Caco-2 (cell line): ENCODE measurements around the gene PLCH1. TPM values are rescaled to one million over a fixed set of nuclear protein-coding genes. Genes with fewer than 3 reads are reported as not detected.

Experiments used
- BruUV-seq: library from RNA; stranded (reverse); fragments of 400-500 nt; replicated peaks from 2 replicates; lab custom pipeline; 2021; lab: Mats Ljungman, UMichigan
- CTCF ChIA-PET: fragments of 300-600 bp; sonication (Branson Sonifier 250); formaldehyde crosslinking; loops from one replicate; lab custom pipeline; 2022; ENCODE audit warnings: antibody characterized with exemption; lab: Charles Lee
- POLR2A ChIA-PET: fragments of 300-600 bp; sonication (Branson Sonifier 250); formaldehyde crosslinking; loops from one replicate; lab custom pipeline; 2022; ENCODE audit warnings: antibody characterized with exemption; lab: Charles Lee
- DNase-seq, 2 experiments: peaks; one replicate each; pipeline versions ENCODE4 v3.0.0 to v3.0.0-alpha.2; 2020 to 2022
- H3K27me3 ChIP-seq: replicated peaks from 2 replicates; pipeline ENCODE4 v1.6.0; 2011; ENCODE audit warnings: low read length; ENCODE audit not compliant: control insufficient read depth, insufficient read depth
- H3K36me3 ChIP-seq: 2 replicates; pipeline ENCODE4 v1.5.1; 2011; ENCODE audit warnings: low read length; ENCODE audit not compliant: control insufficient read depth, insufficient read depth
- H3K4me1 ChIP-seq: fragments of 250-450 bp; sonication (Bioruptor Pico); 2 replicates; pipeline ENCODE4 v1.5.1; 2020; ENCODE audit warnings: mild to moderate bottlenecking
- H3K4me3 ChIP-seq: 2 replicates; pipeline ENCODE4 v1.5.1; 2011; ENCODE audit warnings: low read depth, mild to moderate bottlenecking, control low read depth, low read length
- H3K9me3 ChIP-seq: fragments of 250-450 bp; sonication (Bioruptor Pico); 2 replicates; pipeline ENCODE4 v1.5.1; 2020; ENCODE audit warnings: mild to moderate bottlenecking, moderate library complexity
- H3K27ac Mint-ChIP-seq: one replicate; pipeline ENCODE4 v1.8.0; 2022; ENCODE audit warnings: mixed read lengths; ENCODE audit not compliant: unreplicated experiment
- H3K27me3 Mint-ChIP-seq: one replicate; pipeline ENCODE4 v1.8.0; 2022; ENCODE audit warnings: mixed read lengths; ENCODE audit not compliant: insufficient read depth, unreplicated experiment
- H3K36me3 Mint-ChIP-seq: one replicate; pipeline ENCODE4 v1.8.0; 2022; ENCODE audit warnings: mild to moderate bottlenecking, mixed read lengths; ENCODE audit not compliant: insufficient read depth, unreplicated experiment
- H3K4me1 Mint-ChIP-seq: one replicate; pipeline ENCODE4 v1.8.0; 2022; ENCODE audit warnings: low read depth, mixed read lengths; ENCODE audit not compliant: unreplicated experiment
- H3K4me3 Mint-ChIP-seq: one replicate; pipeline ENCODE4 v1.8.0; 2022; ENCODE audit warnings: mild to moderate bottlenecking, moderate library complexity, mixed read lengths; ENCODE audit not compliant: unreplicated experiment
- H3K9me3 Mint-ChIP-seq: one replicate; pipeline ENCODE4 v1.8.0; 2022; ENCODE audit warnings: mixed read lengths; ENCODE audit not compliant: unreplicated experiment
- intact Hi-C: fragments of 100-400 bp; cut with micrococcal nuclease; formaldehyde crosslinking; loops from one replicate; pipeline ENCODE4 v1.10.0; 2022; ENCODE audit not compliant: unreplicated experiment
- total RNA-seq: library from RNA; stranded (reverse); gene quantifications from 2 replicates; pipeline ENCODE4 v1.2.3, GENCODE V29; 2022
- TF ChIP-seq, protein P1 (sequence below), 2 experiments: fragments of 200-600 bp in 1 of 2; IDR thresholded peaks; 1 replicate in 1 of 2; 2 replicates in 1 of 2; pipeline versions ENCODE4 v1.5.1 to v1.8.0; 2011 to 2022; ENCODE audit warnings: antibody characterized with exemption in 1 of 2, control low read depth in 1 of 2, inconsistent platforms in 1 of 2, low read depth in 1 of 2, low read length in 1 of 2, mild to moderate bottlenecking in 1 of 2, moderate library complexity in 1 of 2; ENCODE audit not compliant: insufficient read depth in 1 of 2, severe bottlenecking in 1 of 2, unreplicated experiment in 1 of 2

The PLCH1 gene
- total RNA-seq, 1 experiment from 2014 or later: 3.1 TPM

DNA sequence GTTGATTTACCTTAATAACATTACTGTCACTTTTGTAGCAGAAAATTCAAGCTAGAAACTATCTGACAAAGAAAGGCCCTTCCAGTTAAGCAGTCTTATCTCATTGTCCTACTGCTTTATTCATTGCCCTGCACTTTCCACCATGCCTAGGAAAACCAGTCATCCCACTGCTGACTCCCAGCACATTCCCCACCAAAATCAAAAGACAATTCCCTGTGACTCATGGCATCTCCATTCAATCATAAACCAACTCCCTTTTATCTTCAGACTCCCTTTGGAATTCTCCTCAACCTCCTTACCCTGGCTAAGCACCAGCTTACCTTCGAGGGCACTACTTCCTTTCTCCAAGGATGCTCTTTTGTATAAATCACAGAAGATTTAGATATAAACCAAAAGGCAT, 184.3 kb downstream of the PLCH1 start:
- intact Hi-C loops: no loop called here
- ChIA-PET CTCF (no interaction called here), POLR2A (no interaction called here)
- Mint-ChIP-seq H3K36me3 (no peaks in the 10 kb centered on the region), H3K4me3 (no peak overlapping the region), H3K27ac (no peak overlapping the region), H3K9me3 (no peaks in the 10 kb centered on the region), H3K27me3 (no peaks in the 10 kb centered on the region), H3K4me1 (peaks cover 10% of the 10 kb centered on the region)
- H3K4me1 ChIP-seq: peaks cover 27% of the 10 kb centered on the region
- DNase-seq: peak; percentile 19 to 37
- H3K36me3 ChIP-seq: no peaks in the 10 kb centered on the region; the same call in 1 of the 2 replicates
- BruUV-seq: no TSS peak
- no peak overlapping the region for H3K4me3 ChIP-seq
- no peaks in the 10 kb centered on the region for H3K27me3 ChIP-seq
- 0 out of 2 replicates have a peak, but pooled peaks cover 2% of the 10 kb centered on the region for H3K9me3 ChIP-seq
- TF ChIP-seq, protein P1, sequence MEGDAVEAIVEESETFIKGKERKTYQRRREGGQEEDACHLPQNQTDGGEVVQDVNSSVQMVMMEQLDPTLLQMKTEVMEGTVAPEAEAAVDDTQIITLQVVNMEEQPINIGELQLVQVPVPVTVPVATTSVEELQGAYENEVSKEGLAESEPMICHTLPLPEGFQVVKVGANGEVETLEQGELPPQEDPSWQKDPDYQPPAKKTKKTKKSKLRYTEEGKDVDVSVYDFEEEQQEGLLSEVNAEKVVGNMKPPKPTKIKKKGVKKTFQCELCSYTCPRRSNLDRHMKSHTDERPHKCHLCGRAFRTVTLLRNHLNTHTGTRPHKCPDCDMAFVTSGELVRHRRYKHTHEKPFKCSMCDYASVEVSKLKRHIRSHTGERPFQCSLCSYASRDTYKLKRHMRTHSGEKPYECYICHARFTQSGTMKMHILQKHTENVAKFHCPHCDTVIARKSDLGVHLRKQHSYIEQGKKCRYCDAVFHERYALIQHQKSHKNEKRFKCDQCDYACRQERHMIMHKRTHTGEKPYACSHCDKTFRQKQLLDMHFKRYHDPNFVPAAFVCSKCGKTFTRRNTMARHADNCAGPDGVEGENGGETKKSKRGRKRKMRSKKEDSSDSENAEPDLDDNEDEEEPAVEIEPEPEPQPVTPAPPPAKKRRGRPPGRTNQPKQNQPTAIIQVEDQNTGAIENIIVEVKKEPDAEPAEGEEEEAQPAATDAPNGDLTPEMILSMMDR (IDR thresholded peaks at IDR 0.05; ENCODE audit: insufficient read depth in 1 of 2, low read depth in 1 of 2, low read length in 1 of 2, severe bottlenecking in 1 of 2, unreplicated experiment in 1 of 2): no peak

DNA sequence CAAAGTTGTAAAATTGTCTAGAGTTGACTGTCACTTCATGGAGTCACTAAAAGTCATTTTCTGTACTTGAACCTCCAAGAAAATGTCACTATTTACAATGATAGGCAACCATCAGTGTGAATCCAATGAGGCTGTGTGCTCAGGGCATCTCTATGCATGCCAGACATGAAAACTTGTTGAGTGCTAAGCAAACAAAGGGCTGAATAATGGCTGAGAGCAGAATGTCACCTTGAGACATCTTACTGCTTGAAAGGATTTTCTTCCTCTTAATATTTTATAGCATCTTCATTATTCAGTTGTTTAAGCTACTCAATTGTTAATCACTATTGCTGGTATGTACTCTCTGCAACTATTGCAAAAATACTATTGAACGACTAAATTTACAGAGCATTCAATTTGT, 184.7 kb downstream of the PLCH1 start:
- Mint-ChIP-seq H3K27ac (no peak overlapping the region), H3K4me3 (no peak overlapping the region), H3K36me3 (no peaks in the 10 kb centered on the region), H3K27me3 (no peaks in the 10 kb centered on the region), H3K4me1 (peaks cover 14% of the 10 kb centered on the region), H3K9me3 (no peaks in the 10 kb centered on the region)
- intact Hi-C loops: no loop called here
- Histone ChIP-seq H3K36me3 (no peaks in the 10 kb centered on the region; the same call in 1 of the 2 replicates), H3K4me1 (peaks cover 31% of the 10 kb centered on the region), H3K27me3 (no peaks in the 10 kb centered on the region), H3K9me3 (0 out of 2 replicates have a peak, but pooled peaks cover 2% of the 10 kb centered on the region), H3K4me3 (no peak overlapping the region)
- no TSS peak for BruUV-seq
- no peak for DNase-seq
- CTCF ChIA-PET: no interaction called here
- POLR2A ChIA-PET: no interaction called here
- TF ChIP-seq, protein P1 (IDR thresholded peaks at IDR 0.05; ENCODE audit: insufficient read depth in 1 of 2, low read depth in 1 of 2, low read length in 1 of 2, severe bottlenecking in 1 of 2, unreplicated experiment in 1 of 2): no peak

DNA sequence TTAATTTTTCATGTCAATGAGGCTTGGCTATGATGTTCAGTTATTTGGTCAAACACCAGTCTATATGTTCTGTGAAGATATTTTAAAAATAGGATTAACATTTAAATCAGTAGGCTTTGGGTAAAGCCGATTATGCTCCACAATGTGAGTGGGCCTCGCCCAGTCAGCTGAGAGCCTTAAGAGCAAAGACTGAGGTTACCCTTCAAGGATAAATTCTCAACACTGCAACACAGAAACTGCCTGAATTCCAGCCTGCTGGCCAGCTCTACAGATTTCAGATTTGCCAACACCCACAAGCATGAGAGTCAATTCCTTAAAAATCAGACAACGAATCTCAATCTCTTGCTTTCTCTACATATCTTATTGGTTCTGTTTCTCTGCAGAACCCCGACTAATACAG, 188.3 kb downstream of the PLCH1 start:
- Histone ChIP-seq H3K9me3 (0 out of 2 replicates have a peak, but pooled peaks cover 2% of the 10 kb centered on the region), H3K4me3 (no peak overlapping the region), H3K4me1 (peaks cover 31% of the 10 kb centered on the region), H3K27me3 (no peaks in the 10 kb centered on the region), H3K36me3 (no peaks in the 10 kb centered on the region; the same call in 1 of the 2 replicates)
- H3K27ac Mint-ChIP-seq: no peak overlapping the region
- no peak overlapping the region for H3K4me3 Mint-ChIP-seq
- no peaks in the 10 kb centered on the region for H3K9me3 Mint-ChIP-seq
- DNase-seq: no peak
- intact Hi-C loops: no loop called here
- no peaks in the 10 kb centered on the region for H3K27me3 Mint-ChIP-seq
- TF ChIP-seq, protein P1 (IDR thresholded peaks at IDR 0.05; ENCODE audit: insufficient read depth in 1 of 2, low read depth in 1 of 2, low read length in 1 of 2, severe bottlenecking in 1 of 2, unreplicated experiment in 1 of 2): no peak
- peaks cover 27% of the 10 kb centered on the region for H3K4me1 Mint-ChIP-seq
- no TSS peak for BruUV-seq
- no peaks in the 10 kb centered on the region for H3K36me3 Mint-ChIP-seq
- CTCF ChIA-PET: no interaction called here
- POLR2A ChIA-PET: no interaction called here
